Keratinocyte (primary cell): ENCODE data around the gene WTAP. TPM values are rescaled to one million over a fixed set of nuclear protein-coding genes. Genes with fewer than 3 reads are reported as not detected.
"Not testable (repeated sequence)": the region's sequence is repeated elsewhere in the genome, so short reads cannot be mapped to it uniquely, and the experiment has no call there.

Experiments used
- DNase-seq: peaks from one replicate; pipeline ENCODE4 v3.0.0-alpha.2; 2011; ENCODE audit warnings: low read depth, missing footprints, low spot score
- FAIRE-seq: peaks from 2 replicates; lab custom pipeline; 2011; peaks lifted over from hg19 to GRCh38; lab: Jason Lieb, UNC
- H2AFZ ChIP-seq: 2 replicates; pipeline ENCODE4 v1.6.0; 2012; ENCODE audit warnings: low read length, control low read depth, inconsistent platforms; ENCODE audit not compliant: control insufficient read depth
- H3K27ac ChIP-seq: 2 replicates; pipeline ENCODE4 v1.5.1; 2011; ENCODE audit warnings: low read length; ENCODE audit not compliant: control insufficient read depth, insufficient read depth
- H3K27me3 ChIP-seq: 3 replicates; pipeline ENCODE4 v1.6.0; 2011; ENCODE audit warnings: low read length; ENCODE audit not compliant: control insufficient read depth, insufficient read depth; ENCODE audit errors: extremely low read depth
- H3K36me3 ChIP-seq, 2 experiments: 2 replicates in 1 of 2; 3 replicates in 1 of 2; pipeline ENCODE4 v1.5.1; 2011; ENCODE audit warnings: low read length in 2 of 2, mild to moderate bottlenecking in 1 of 2; ENCODE audit not compliant: control insufficient read depth in 2 of 2, insufficient read depth in 2 of 2; ENCODE audit errors: extremely low read depth in 1 of 2
- H3K4me1 ChIP-seq: 3 replicates; pipeline ENCODE4 v1.5.1; 2011; ENCODE audit warnings: low read length; ENCODE audit not compliant: control insufficient read depth, insufficient read depth; ENCODE audit errors: extremely low read depth
- H3K4me2 ChIP-seq: 3 replicates; pipeline ENCODE4 v1.6.0; 2011; ENCODE audit warnings: low read depth, low read length; ENCODE audit not compliant: control insufficient read depth, insufficient read depth; ENCODE audit errors: extremely low read depth
- H3K4me3 ChIP-seq, 3 experiments: fragments of 200-600 bp in 1 of 3; sonication (generic) in 1 of 3; 2 replicates in 2 of 3; 3 replicates in 1 of 3; pipeline ENCODE4 v1.5.1; 2011 to 2016; ENCODE audit warnings: low read length in 3 of 3, mild to moderate bottlenecking in 3 of 3, control low read depth in 2 of 3, inconsistent platforms in 1 of 3, low read depth in 1 of 3, mixed read lengths in 1 of 3, mixed run types in 1 of 3, moderate library complexity in 1 of 3; ENCODE audit not compliant: control insufficient read depth in 2 of 3, insufficient read depth in 2 of 3; ENCODE audit errors: extremely low read depth in 1 of 3
- H3K79me2 ChIP-seq: 2 replicates; pipeline ENCODE4 v1.6.0; 2012; ENCODE audit warnings: low read length; ENCODE audit not compliant: control insufficient read depth, insufficient read depth
- H3K9ac ChIP-seq: 3 replicates; pipeline ENCODE4 v1.6.0; 2011; ENCODE audit warnings: low read length; ENCODE audit not compliant: control insufficient read depth, insufficient read depth; ENCODE audit errors: extremely low read depth
- H3K9me1 ChIP-seq: 3 replicates; pipeline ENCODE4 v1.6.0; 2011; ENCODE audit warnings: low read length; ENCODE audit not compliant: control insufficient read depth, insufficient read depth; ENCODE audit errors: extremely low read depth
- H3K9me3 ChIP-seq: 2 replicates; pipeline ENCODE4 v1.5.1; 2012; ENCODE audit warnings: low read depth, low read length; ENCODE audit not compliant: control insufficient read depth
- H4K20me1 ChIP-seq: 3 replicates; pipeline ENCODE4 v1.6.0; 2011; ENCODE audit warnings: low read length; ENCODE audit not compliant: control insufficient read depth, insufficient read depth; ENCODE audit errors: extremely low read depth
- EZH2 ChIP-seq: IDR thresholded peaks from one replicate; pipeline ENCODE4 v1.6.1; 2012; ENCODE audit warnings: inconsistent platforms, mild to moderate bottlenecking, low read length, moderate library complexity
- dilution Hi-C: fragments of 300-500 bp; cut with MboI; formaldehyde crosslinking; loops from one replicate; pipeline ENCODE4 v1.7.0; 2020; ENCODE audit warnings: low sequenced_read_pairs; ENCODE audit not compliant: extremely low pct_ligation_motif_present
- polyA plus RNA-seq, 5 experiments: library from polyadenylated mRNA; depleted of rRNA in 3 of 5; stranded (reverse) in 3 of 5; stranded (forward) in 1 of 5; unstranded in 1 of 5; fragments of >200 nt; gene quantifications; 1 replicate in 1 of 5; 2 replicates in 3 of 5; 3 replicates in 1 of 5; pipeline versions ENCODE4 v1.2.1 to v1.2.3, GENCODE V29; 2011 to 2012; ENCODE audit warnings: missing spikeins in 2 of 5, low read depth in 1 of 5, low replicate concordance in 1 of 5
- TF ChIP-seq, protein P1 (sequence below), 3 experiments: IDR thresholded peaks in 1 of 3; conservative IDR thresholded peaks in 1 of 3; optimal IDR thresholded peaks in 1 of 3; 2 replicates in 2 of 3; 3 replicates in 1 of 3; pipeline versions ENCODE3 to v1.5.1; 2011; ENCODE audit warnings: low read length in 3 of 3, mild to moderate bottlenecking in 3 of 3, moderate library complexity in 2 of 3, control low read depth in 1 of 3, inconsistent platforms in 1 of 3; ENCODE audit not compliant: insufficient read depth in 2 of 3; ENCODE audit errors: extremely low read depth in 1 of 3

WTAP gene
- polyA plus RNA-seq, 1 donor (not counting 4 experiments of a cell fraction or from before 2014, with no cell fraction given): 40.2 TPM

DNA sequence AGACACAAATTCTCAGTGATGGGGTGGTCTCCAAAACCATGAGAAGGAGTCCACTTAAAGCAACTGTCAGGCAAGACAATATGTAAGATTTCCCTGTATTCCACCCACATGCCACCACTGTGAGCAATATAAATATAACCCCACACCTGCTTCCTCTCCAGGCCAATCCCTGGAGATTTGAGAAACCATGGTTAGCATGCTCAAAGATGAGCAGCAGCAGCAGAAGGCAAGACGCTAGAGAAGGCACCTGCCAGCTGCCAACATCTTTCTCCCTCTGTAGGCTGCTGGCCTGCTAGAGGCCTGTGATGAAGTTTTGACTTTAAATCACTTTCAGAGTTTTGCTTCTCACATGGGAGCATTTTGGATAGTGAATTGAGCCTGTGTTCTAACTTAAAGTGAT is 26.3 kb upstream of the WTAP start:
- H3K9me3 ChIP-seq: no peaks in the 10 kb centered on the region
- dilution Hi-C loops: no loop called here
- TF ChIP-seq, protein P1, sequence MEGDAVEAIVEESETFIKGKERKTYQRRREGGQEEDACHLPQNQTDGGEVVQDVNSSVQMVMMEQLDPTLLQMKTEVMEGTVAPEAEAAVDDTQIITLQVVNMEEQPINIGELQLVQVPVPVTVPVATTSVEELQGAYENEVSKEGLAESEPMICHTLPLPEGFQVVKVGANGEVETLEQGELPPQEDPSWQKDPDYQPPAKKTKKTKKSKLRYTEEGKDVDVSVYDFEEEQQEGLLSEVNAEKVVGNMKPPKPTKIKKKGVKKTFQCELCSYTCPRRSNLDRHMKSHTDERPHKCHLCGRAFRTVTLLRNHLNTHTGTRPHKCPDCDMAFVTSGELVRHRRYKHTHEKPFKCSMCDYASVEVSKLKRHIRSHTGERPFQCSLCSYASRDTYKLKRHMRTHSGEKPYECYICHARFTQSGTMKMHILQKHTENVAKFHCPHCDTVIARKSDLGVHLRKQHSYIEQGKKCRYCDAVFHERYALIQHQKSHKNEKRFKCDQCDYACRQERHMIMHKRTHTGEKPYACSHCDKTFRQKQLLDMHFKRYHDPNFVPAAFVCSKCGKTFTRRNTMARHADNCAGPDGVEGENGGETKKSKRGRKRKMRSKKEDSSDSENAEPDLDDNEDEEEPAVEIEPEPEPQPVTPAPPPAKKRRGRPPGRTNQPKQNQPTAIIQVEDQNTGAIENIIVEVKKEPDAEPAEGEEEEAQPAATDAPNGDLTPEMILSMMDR (optimal IDR thresholded peaks at IDR 0.05 in 1 of 3, IDR thresholded peaks at IDR 0.05 in 1 of 3, conservative IDR thresholded peaks at IDR 0.05 in 1 of 3; ENCODE audit: extremely low read depth in 1 of 3, insufficient read depth in 2 of 3, low read length in 3 of 3): no peak
- no peak for TF ChIP-seq EZH2
- DNase-seq (no peak), FAIRE-seq (no peak)
- H3K27me3 ChIP-seq: no peaks in the 10 kb centered on the region
- no peaks in the 10 kb centered on the region for H3K79me2 ChIP-seq
- no peaks in the 10 kb centered on the region for H3K36me3 ChIP-seq
- peak overlapping the region; percentile 57 for H3K27ac ChIP-seq
- H3K4me2 ChIP-seq: no peak overlapping the region
- no peaks in the 10 kb centered on the region for H4K20me1 ChIP-seq
- H3K4me3 ChIP-seq: no peak overlapping the region
- no peak overlapping the region for H2AFZ ChIP-seq
- no peaks in the 10 kb centered on the region for H3K9me1 ChIP-seq
- H3K9ac ChIP-seq: no peak overlapping the region
- peaks cover 13% of the 10 kb centered on the region for H3K4me1 ChIP-seq

DNA sequence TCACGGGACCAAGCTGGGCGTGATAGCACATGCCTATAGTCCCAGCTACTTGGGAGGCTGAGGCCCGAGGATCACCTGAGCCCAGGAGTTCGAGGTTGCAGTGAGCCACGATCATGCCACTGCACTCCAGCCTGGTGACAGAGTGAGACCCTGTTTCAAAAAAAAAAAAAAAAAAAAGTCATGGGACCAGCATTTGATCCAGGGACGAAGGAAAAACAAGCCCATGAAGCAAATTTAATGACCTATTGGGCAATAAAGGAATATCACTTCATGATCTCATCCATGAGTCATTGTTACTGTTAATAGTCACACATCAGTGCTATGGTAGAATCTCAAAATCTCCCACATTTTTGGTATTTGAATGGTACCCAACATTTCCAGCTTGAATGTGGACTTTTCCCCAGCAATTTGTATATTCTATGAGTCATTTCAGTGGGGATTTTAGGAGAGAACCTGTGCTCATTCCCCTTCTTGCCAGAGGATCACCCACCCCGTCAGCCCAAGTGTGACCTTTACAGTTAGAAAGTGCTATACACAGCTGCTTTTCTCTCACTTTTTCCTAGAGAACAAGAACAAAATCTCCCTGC is 25.8 kb upstream of the WTAP start:
- no peaks in the 10 kb centered on the region for H3K79me2 ChIP-seq
- peak; percentile 5 for FAIRE-seq
- H3K4me2 ChIP-seq: no peak overlapping the region
- no peak overlapping the region for H2AFZ ChIP-seq
- H4K20me1 ChIP-seq: no peaks in the 10 kb centered on the region
- H3K36me3 ChIP-seq: no peaks in the 10 kb centered on the region
- H3K4me3 ChIP-seq: no peak overlapping the region
- H3K4me1 ChIP-seq: peaks cover 13% of the 10 kb centered on the region
- H3K9ac ChIP-seq: no peak overlapping the region
- peak overlapping the region; percentile 57 for H3K27ac ChIP-seq
- no peaks in the 10 kb centered on the region for H3K9me3 ChIP-seq
- no peaks in the 10 kb centered on the region for H3K9me1 ChIP-seq
- no peaks in the 10 kb centered on the region for H3K27me3 ChIP-seq
- dilution Hi-C loops: no loop called here
- DNase-seq: no peak
- no peak for TF ChIP-seq EZH2
- TF ChIP-seq, protein P1 (optimal IDR thresholded peaks at IDR 0.05 in 1 of 3, IDR thresholded peaks at IDR 0.05 in 1 of 3, conservative IDR thresholded peaks at IDR 0.05 in 1 of 3; ENCODE audit: extremely low read depth in 1 of 3, insufficient read depth in 2 of 3, low read length in 3 of 3): no peak

DNA sequence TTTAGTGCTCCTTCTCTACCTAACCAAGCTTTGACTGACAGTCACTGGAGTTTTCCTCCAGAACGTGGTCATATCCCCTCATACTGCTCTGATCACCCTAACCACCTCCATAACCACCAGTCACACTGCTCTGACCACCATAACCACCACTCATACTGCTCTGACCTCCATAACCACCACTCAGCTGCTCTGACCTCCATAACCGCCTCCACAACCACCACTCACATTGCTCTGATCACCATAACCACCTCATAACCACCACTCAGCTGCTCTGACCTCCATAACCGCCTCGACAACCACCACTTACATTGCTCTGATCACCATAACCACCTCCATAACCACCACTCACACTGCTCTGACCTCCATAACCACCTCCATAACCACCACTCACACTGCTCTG is 16.7 kb upstream of the WTAP start:
- H3K4me2 ChIP-seq, H3K4me3 ChIP-seq, H3K9ac ChIP-seq, H2AFZ ChIP-seq, H3K27ac ChIP-seq, DNase-seq, H3K9me3 ChIP-seq, H3K4me1 ChIP-seq, H4K20me1 ChIP-seq, H3K27me3 ChIP-seq, dilution Hi-C loops, H3K36me3 ChIP-seq, FAIRE-seq, H3K79me2 ChIP-seq, H3K9me1 ChIP-seq: not testable (repeated sequence)

DNA sequence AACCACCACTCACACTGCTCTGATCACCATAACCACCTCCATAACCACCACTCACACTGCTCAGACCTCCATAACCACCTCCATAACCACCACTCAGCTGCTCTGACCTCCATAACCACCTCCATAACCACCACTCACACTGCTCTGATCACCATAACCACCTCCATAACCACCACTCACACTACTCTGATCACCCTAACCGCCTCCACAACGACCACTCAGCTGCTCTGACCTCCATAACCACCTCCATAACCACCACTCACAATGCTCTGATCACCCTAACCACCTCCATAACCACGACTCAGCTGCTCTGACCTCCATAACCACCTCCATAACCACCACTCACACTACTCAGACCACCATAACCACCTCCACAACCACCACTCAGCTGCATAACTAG is 14.9 kb upstream of the WTAP start:
- H4K20me1 ChIP-seq, H2AFZ ChIP-seq, H3K36me3 ChIP-seq, DNase-seq, H3K27me3 ChIP-seq, dilution Hi-C loops, H3K9me3 ChIP-seq, H3K4me3 ChIP-seq, H3K4me2 ChIP-seq, H3K79me2 ChIP-seq, H3K9ac ChIP-seq, H3K27ac ChIP-seq, H3K9me1 ChIP-seq, FAIRE-seq: not testable (repeated sequence)
- H3K4me1 ChIP-seq: peaks cover 12% of the 10 kb centered on the region
